Left lung (tissue), 10 donors: ENCODE measurements around the gene RASA3. TPM values are rescaled to one million over a fixed set of nuclear protein-coding genes. Genes with fewer than 3 reads are reported as not detected.

Source experiments
- ATAC-seq: fragments of 200-7000 bp; cut with Tn5 transposase; one replicate; pipeline ENCODE4 v1.9.1; 2020; ENCODE audit warnings: moderate library complexity
- DNase-seq, 4 donors: peaks; one replicate each; pipeline ENCODE4 v3.0.0-alpha.2; 2013 to 2020
- H3K27ac ChIP-seq, 2 donors: fragments of 200-600 bp; sonication (generic) in 1 of 2; one replicate each; pipeline versions ENCODE4 v1.5.0 to v1.8.0; 2020 to 2021
- H3K27me3 ChIP-seq, 2 donors: fragments of 200-600 bp; sonication (generic) in 1 of 2; one replicate each; pipeline versions ENCODE4 v1.5.0 to v1.8.0; 2020 to 2021
- H3K36me3 ChIP-seq, 2 donors: fragments of 200-600 bp; sonication (generic) in 1 of 2; one replicate each; pipeline versions ENCODE4 v1.5.0 to v1.8.0; 2020 to 2021
- H3K4me1 ChIP-seq, 2 donors: fragments of 200-600 bp; one replicate each; pipeline ENCODE4 v1.8.0; 2021
- H3K4me3 ChIP-seq, 2 donors: fragments of 200-600 bp; sonication (generic) in 1 of 2; one replicate each; pipeline versions ENCODE4 v1.5.0 to v1.8.0; 2020 to 2021; ENCODE audit warnings: mild to moderate bottlenecking in 1 of 2
- H3K9me3 ChIP-seq, 2 donors: fragments of 200-600 bp; sonication (generic) in 1 of 2; one replicate each; pipeline versions ENCODE4 v1.5.0 to v1.8.0; 2020 to 2021
- intact Hi-C, 2 donors: fragments of 100-400 bp; cut with DNase I; formaldehyde crosslinking; loops; one replicate each; pipeline versions ENCODE4 v1.11.2 to v1.14.2; 2022
- polyA plus RNA-seq, 6 donors: library from polyadenylated mRNA; unstranded; fragments of 120-200 nt; gene quantifications; one replicate each; pipeline ENCODE4 v1.2.1, GENCODE V29; 2013; ENCODE audit not compliant: insufficient read length in 6 of 6
- total RNA-seq, 2 donors: library from RNA; stranded (reverse); fragmentation: NEBNext Ultra II Directional; extraction: Animal tissue kit (Norgen Biotek cat#: 25700); gene quantifications; one replicate each; pipeline ENCODE4 v1.2.1, GENCODE V29; 2021
- TF ChIP-seq, protein P1 (sequence below), 2 donors: fragments of 200-600 bp; sonication (generic) in 1 of 2; IDR thresholded peaks; one replicate each; pipeline versions ENCODE4 v1.5.0 to v1.8.0; 2021; ENCODE audit warnings: antibody characterized with exemption in 2 of 2
- donor health status: DM: no; HTN: yes; CAD: no.
- donor health status: DM: no; HTN: no; CAD: no.

RASA3 gene
- total and polyA plus RNA-seq, 8 donors, result 11.4 to 22.2 (median 12.7) TPM

DNA sequence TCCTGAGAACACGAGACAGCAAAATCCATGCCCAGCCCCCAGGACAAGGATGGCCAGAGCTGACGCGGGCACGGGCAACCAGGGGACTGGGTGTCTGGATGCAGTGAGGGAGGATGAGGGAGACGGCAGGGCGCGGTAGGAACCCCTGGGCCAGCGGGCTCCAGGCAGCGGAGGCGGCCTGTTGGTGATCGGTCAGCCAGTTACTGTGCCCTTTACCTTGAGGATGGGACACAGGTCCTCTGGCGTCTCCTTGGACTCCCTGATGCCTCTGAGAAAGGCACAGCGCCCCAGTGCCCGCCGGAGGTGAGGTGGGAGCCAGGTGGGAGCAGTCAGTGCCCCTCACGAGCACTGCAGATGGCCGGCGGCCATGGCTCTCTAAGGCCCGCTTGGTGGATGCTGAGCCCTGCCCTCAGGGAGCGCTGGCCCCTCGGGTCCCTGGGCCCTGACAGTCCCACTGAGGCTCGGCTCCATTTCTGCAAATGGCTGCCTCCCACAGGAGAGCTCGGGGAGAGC is 189.8 kb downstream of the RASA3 start:
- ATAC-seq (no peak), DNase-seq (peak in 1 of 4 donors; percentile 80)
- no peaks in the 10 kb centered on the region for H3K9me3 ChIP-seq
- no peak overlapping the region for H3K27ac ChIP-seq
- intact Hi-C loops, result no loop called here
- no peak overlapping the region for H3K4me3 ChIP-seq
- H3K36me3 ChIP-seq, result no peaks in the 10 kb centered on the region
- peaks cover 0 to 10% of the 10 kb centered on the region in 2 donors for H3K27me3 ChIP-seq
- no peaks in the 10 kb centered on the region for H3K4me1 ChIP-seq
- TF ChIP-seq, protein P1, sequence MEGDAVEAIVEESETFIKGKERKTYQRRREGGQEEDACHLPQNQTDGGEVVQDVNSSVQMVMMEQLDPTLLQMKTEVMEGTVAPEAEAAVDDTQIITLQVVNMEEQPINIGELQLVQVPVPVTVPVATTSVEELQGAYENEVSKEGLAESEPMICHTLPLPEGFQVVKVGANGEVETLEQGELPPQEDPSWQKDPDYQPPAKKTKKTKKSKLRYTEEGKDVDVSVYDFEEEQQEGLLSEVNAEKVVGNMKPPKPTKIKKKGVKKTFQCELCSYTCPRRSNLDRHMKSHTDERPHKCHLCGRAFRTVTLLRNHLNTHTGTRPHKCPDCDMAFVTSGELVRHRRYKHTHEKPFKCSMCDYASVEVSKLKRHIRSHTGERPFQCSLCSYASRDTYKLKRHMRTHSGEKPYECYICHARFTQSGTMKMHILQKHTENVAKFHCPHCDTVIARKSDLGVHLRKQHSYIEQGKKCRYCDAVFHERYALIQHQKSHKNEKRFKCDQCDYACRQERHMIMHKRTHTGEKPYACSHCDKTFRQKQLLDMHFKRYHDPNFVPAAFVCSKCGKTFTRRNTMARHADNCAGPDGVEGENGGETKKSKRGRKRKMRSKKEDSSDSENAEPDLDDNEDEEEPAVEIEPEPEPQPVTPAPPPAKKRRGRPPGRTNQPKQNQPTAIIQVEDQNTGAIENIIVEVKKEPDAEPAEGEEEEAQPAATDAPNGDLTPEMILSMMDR (IDR thresholded peaks at IDR 0.05), result no peak

DNA sequence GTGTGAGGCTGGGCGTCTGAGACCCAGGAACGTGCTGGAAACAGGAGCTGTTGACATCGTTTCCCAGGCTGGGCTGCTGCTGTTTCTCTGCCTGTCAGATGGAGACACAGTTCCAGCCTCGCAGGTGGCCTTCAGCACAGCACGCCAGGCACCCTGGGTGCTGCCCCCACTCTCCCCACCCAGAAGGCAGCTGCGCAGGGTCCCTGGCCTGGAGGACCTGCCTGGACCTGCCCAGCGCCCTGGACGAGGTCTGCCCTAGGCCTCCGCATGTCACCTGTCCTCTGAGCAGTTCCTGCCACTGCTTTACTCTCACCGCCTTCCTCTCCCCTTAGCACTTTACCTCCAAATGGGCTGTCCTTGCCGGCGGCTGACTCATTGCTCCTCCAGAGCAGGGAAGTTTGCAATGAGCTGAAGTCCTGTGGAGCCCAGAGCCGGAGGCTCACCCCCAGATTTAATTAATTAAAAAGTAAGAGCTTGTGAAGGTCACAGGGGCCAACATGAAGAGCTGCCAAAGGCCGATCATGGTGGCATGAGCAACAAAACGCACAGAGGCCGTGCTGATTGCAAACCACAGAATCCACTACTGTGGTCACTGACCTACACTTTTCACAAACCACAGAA is 190.7 kb downstream of the RASA3 start:
- no peaks in the 10 kb centered on the region for H3K36me3 ChIP-seq
- ATAC-seq (no peak), DNase-seq (peak in 1 of 4 donors; percentile 72)
- H3K9me3 ChIP-seq, result no peaks in the 10 kb centered on the region
- intact Hi-C loops, result no loop called here
- H3K27ac ChIP-seq, result no peak overlapping the region
- H3K4me1 ChIP-seq, result no peaks in the 10 kb centered on the region
- H3K27me3 ChIP-seq, result peaks cover 0 to 19% of the 10 kb centered on the region in 2 donors
- TF ChIP-seq, protein P1 (IDR thresholded peaks at IDR 0.05), result no peak
- no peak overlapping the region for H3K4me3 ChIP-seq

DNA sequence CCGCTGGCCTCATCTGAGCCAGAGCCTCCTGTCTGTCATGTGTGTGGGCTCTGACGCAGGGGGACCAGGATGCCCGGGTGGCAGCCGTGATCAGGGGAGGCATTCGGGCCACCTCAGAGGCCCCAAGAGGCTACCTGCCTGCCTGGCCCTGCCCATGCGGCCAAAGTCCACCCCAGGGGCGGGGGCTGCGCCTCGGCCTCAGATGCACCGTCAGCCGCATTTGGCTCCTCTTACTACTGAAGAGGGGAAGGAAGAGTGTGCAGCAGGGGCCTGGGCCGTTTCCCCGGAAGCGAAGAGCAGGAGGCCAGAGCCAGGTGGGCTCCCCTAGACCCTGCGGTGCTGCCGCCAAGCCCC is 192.5 kb downstream of the RASA3 start:
- H3K27ac ChIP-seq, result no peak overlapping the region
- no peak for ATAC-seq
- DNase-seq, result peak in 1 of 4 donors; percentile 67
- intact Hi-C loops, result loop anchor here in 1 of 2 donors (10.0 kb wide), 1 partner anchor 135 kb away; no protein-coding TSS in a partner anchor
- no peaks in the 10 kb centered on the region for H3K9me3 ChIP-seq
- TF ChIP-seq, protein P1 (IDR thresholded peaks at IDR 0.05), result no peak
- H3K4me3 ChIP-seq, result no peak overlapping the region
- H3K27me3 ChIP-seq, result peaks cover 0 to 24% of the 10 kb centered on the region in 2 donors
- no peaks in the 10 kb centered on the region for H3K36me3 ChIP-seq
- peaks cover 0 to 5% of the 10 kb centered on the region in 2 donors for H3K4me1 ChIP-seq

DNA sequence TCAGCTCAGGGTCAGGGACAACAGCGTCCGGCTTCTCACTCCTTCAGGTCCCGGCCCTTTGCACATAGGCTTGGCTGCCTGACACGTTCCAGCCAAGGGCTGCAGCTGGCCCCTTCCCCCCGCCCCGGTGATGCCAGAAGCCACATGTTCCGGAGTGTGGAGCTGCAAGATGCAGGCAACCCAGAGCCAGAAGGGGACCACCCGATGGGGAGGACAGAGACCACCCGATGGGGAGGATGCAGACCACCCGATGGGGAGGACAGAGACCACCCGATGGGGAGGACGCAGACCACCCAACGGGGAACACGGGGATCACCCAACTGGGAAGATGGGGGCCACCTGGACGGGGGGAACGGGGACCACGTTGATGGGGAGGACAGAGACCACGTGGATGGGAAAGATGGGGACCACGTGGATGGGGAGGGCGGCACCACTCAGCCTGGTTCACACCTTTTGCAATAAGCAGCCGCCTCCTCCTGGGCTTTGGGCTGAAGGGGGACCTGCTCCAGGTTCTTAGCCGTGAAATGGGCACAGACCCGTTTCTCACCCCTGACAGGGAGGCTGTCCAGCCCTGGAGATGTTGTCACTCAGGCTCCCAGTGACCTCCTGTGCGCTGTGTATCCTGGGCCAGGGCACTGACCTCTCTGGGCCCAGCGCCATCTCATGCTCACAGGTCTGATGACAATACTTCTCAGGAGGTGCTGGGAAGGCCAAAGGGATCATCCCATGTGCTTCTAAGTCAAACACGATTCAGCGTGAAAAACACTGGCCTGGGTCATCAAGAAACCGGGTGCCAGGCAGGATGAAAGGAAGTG is 193.1 kb downstream of the RASA3 start:
- no peak for DNase-seq
- Histone ChIP-seq H3K9me3 (no peaks in the 10 kb centered on the region), H3K27me3 (peaks cover 0 to 24% of the 10 kb centered on the region in 2 donors), H3K4me1 (peaks cover 0 to 7% of the 10 kb centered on the region in 2 donors), H3K4me3 (no peak overlapping the region), H3K27ac (no peak overlapping the region), H3K36me3 (no peaks in the 10 kb centered on the region)
- no peak for ATAC-seq
- TF ChIP-seq, protein P1 (IDR thresholded peaks at IDR 0.05), result no peak
- intact Hi-C loops, result loop anchor here in 1 of 2 donors (10.0 kb wide), 1 partner anchor 135 kb away; no protein-coding TSS in a partner anchor

DNA sequence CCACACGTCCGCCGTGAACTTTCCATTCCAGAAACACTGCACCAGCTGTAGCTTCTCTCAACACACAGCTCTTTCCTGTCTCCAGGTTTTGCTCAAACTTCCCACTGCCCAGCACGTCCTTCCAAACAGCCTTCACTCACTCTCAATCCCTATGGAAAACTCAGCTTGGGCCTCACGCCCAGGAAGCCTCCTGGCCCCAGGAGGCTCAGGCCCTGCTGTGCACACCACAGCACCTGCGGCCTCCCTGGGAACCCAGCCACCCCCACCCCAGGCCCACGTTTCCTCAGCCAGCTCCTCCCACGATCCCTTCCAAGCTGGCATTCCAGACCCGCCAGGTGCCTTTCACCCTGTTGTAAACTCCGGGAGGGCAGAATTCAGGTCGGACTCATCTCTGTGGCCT is 193.7 kb downstream of the RASA3 start:
- intact Hi-C loops, result loop anchor here in 1 of 2 donors (10.0 kb wide), 1 partner anchor 134 kb away; no protein-coding TSS in a partner anchor

More for the DNA sequence above, 193.7 kb downstream of the RASA3 start:
- no peak for ATAC-seq
- Histone ChIP-seq H3K27ac (no peak overlapping the region), H3K27me3 (peaks cover 0 to 24% of the 10 kb centered on the region in 2 donors), H3K36me3 (no peaks in the 10 kb centered on the region), H3K4me3 (no peak overlapping the region), H3K4me1 (peaks cover 0 to 7% of the 10 kb centered on the region in 2 donors), H3K9me3 (no peaks in the 10 kb centered on the region)
- TF ChIP-seq, protein P1 (IDR thresholded peaks at IDR 0.05), result no peak
- DNase-seq, result peak in 2 of 4 donors; percentile 47 to 72
